GM21825 (cell line): ENCODE results near the gene TUBB4B.
"Not testable (repeated sequence)": the region's sequence is repeated elsewhere in the genome, so short reads cannot be mapped to it uniquely, and the experiment has no call there.

Source experiments
- ATAC-seq: cut with Tn5 transposase; IDR thresholded peaks from one replicate; pipeline ENCODE4 v1.9.1; 2021; ENCODE audit warnings: mild to moderate bottlenecking, moderate library complexity; ENCODE audit not compliant: unreplicated experiment

The TUBB4B gene

GRCh38 chr9:137235424-137236237, 5.5 kb upstream of the TUBB4B start:
- ATAC-seq, result no peak

DNA sequence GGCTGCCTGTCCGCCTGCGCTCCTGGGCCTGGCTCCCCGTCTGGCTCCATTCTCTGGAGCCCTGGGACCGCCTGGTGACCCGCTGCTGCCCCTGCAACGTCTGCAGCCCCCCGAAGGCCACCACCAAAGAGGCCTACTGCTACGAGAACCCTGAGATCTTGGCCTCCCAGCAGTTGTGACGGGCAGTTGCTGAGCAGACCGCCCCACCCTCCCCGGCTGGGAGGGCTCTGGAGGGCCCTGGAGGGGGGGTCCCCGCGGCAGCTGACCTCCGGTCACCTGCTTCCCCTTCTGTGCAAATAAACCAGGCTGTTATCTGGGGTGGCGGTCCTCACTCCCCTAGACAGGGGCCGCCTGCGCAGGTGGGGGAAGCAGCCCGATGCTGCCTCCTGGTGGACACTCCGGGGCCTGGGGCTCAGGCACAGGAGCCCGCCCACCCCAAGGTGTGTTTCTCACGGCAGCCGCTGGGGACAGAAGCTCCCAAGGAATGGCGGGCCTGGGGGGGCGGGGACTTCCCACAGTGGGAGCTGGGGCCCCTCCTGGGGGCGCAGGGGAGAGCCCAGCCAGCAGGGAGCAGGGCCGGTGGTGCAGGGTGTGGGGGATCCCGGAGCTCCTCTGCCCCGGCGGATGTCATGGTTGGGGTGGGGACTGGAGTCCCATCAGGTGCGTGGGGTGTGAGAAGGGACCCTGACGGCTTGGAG, 4.7 kb upstream of the TUBB4B start:
- ATAC-seq, result no peak

GRCh38 chr9:137236936-137237421, 4.1 kb upstream of the TUBB4B start:
- no peak for ATAC-seq

DNA sequence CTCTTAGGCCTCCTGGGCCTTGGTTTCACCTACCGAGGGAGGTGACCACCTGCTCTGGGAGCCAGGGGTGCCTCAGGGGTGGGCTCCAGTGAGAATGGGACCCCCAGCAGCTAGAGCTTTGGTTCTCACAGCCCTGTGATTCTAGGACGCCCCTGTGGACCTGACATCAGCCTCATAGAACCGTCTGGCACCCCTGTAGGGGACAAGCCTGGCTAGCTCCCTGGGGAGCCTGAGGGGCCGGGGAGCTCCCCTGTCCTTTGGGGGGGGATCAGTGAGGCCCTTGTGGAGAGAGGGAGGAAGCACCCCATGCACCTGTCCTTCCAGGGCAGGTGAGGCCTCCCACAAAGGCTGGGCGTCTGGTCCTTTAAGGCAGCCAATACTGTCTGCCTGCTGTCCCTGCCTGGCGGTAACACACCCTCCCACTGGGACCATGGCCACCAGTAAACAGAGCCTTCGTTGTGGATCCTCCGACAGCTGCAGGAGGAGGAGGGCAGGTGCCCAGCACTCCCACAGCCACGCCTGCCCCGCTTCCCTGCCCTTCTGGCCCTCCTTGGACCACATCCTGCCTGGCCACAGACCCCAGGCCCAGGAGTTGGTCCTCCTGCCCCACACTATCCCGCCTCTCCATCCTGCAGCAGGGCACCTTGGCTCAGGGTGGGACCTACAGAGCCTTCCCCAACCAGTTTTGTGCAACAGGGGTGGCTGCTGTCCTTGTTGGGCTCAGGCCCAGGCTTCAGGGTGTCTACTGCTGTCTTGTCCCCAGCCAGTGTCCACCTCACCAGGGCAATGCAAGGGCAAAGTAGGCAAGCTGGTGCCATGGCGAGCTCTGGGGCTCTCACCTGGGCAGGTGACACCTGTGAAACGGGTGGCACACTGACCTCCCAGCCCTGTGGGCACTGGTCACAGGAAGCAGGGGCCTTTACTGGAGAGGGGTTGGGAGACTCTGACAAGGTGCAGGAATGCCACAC, 3.0 kb upstream of the TUBB4B start:
- no peak for ATAC-seq

DNA sequence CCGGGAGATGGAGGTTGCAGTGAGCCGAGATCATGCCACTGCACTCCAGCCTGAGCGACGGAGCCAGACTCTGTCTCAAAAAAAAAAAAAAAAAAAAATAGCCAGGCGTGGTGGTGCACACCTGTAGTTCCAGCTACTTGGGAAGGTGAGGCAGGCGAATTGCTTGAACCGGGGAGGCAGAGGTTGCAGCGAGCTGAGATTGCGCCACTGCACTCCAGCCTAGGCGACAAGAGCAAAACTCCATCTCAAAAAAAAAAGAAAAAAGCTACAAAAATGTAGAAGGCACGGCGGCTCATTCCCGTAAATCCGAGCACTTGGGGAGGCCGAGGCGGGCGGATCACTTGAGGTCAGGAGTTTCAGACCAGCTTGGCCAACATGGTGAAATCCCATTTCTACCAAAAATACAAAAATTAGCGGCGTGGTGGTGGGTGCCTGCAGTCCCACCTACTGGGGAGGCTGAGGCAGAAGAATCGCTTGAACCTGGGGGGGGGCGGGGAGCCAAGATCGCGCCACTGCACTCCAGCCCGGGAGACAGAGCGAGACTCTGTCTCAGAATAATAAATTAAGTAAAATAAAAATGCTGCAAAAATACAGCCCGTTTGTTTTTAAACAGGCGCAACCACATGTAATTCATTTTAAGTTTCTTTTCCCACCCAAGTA, 1.4 kb upstream of the TUBB4B start:
- ATAC-seq, result not testable (repeated sequence)

- peak; percentile 19 for ATAC-seq
These were observed 708 bp upstream of the TUBB4B start for GRCh38 chr9:137240318-137240840.

DNA sequence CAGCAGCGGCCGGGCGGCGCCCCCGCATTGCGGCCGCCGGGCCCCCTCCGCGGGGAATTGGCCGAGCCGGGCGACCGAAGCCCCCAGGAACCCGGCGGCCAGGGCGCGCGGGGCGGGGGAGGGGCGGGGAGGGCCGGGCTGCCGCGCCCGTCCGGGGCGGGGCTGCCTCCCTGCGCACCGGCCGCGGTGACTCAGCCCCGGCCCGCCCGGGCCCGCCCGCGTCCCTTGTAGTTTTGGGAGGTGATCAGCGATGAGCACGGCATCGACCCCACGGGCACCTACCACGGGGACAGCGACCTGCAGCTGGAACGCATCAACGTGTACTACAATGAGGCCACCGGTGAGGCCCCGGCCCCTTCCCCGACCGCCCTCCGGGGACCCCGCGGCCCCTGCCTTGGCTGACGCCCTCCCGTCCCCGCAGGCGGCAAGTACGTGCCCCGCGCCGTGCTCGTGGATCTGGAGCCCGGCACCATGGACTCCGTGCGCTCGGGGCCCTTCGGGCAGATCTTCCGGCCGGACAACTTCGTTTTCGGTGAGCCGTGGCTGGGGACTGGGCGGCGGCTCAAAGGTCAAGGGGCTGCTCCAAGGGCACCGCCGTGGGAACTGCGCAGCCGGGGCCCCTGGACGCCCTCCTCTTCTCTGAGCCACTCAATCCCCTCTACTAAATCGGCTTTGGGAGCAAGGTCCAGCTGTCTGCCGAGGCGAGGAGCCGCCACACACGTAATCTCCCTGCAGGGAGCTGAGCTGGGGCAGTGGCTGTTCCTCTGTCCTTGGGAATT, 592 bp downstream of the TUBB4B start:
- ATAC-seq, result peak; percentile 4

DNA sequence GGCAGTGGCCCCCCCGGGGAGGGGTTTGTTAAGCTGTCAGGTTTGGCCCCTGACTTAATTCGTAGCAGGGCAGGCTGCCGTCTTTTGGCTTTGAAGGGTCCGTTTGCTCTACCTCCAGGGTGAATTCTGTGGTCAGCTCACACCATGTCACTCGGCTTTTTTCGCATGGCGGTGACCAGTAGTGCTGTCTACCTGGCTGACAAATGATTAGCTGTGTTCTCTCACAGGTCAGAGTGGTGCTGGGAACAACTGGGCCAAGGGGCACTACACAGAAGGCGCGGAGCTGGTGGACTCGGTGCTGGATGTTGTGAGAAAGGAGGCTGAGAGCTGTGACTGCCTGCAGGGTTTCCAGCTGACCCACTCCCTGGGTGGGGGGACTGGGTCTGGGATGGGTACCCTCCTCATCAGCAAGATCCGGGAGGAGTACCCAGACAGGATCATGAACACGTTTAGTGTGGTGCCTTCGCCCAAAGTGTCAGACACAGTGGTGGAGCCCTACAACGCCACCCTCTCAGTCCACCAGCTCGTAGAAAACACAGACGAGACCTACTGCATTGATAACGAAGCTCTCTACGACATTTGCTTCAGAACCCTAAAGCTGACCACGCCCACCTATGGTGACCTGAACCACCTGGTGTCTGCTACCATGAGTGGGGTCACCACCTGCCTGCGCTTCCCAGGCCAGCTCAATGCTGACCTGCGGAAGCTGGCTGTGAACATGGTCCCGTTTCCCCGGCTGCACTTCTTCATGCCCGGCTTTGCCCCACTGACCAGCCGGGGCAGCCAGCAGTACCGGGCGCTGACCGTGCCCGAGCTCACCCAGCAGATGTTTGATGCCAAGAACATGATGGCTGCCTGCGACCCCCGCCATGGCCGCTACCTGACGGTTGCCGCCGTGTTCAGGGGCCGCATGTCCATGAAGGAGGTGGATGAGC, 1.4 kb downstream of the TUBB4B start:
- no peak for ATAC-seq

GRCh38 chr9:137243266-137243625, 2.2 kb downstream of the TUBB4B start:
- ATAC-seq, result not testable (repeated sequence)

GRCh38 chr9:137243626-137244485, 2.8 kb downstream of the TUBB4B start:
- ATAC-seq, result no peak

DNA sequence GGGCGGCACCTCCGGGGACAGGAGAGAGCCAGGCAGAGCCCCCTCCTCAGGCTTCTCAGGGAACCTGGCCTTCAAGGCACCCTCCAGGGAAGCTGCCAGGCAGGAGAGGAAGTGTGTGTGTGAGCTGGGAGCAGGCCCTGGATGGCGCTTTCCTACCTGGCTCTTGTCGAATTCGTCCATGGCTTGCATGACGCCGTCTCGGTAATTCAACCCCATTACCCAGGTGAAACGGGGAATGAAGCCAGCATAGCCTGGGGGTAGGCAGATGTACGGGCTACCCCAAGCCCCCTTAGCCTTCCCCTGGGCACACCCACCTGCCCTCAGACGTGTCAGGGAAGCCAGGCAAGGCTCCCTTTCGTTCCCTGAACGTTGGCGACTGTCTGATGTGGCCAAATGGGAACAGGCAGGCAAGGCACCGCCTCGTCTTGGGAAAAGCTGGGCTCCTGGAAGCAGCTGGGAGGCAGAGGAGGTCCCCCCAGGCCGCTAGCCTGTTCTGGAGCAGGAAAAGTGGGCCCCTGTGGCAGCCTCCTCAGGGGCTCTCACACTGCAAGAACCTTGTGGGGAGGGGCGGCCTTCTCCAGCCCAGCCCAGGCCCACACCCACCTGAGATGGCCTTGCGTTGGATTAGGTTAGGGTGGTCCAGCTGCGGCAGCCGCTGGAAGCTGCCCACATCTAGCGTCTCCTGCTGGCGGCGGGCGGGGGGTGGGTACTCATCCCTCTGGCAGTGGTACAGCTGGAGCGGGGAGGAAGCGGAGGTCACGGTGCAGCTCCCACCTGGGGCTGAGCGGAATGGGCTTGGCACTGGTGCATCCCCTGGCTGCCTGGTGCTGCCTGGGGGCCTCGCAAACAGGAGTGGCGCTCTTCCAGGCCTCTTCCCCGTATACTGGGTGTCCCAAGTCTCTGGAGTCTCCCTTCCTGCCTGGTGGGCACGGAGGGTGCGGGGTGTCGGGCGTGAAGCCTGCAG, 3.7 kb downstream of the TUBB4B start:
- ATAC-seq, result no peak

DNA sequence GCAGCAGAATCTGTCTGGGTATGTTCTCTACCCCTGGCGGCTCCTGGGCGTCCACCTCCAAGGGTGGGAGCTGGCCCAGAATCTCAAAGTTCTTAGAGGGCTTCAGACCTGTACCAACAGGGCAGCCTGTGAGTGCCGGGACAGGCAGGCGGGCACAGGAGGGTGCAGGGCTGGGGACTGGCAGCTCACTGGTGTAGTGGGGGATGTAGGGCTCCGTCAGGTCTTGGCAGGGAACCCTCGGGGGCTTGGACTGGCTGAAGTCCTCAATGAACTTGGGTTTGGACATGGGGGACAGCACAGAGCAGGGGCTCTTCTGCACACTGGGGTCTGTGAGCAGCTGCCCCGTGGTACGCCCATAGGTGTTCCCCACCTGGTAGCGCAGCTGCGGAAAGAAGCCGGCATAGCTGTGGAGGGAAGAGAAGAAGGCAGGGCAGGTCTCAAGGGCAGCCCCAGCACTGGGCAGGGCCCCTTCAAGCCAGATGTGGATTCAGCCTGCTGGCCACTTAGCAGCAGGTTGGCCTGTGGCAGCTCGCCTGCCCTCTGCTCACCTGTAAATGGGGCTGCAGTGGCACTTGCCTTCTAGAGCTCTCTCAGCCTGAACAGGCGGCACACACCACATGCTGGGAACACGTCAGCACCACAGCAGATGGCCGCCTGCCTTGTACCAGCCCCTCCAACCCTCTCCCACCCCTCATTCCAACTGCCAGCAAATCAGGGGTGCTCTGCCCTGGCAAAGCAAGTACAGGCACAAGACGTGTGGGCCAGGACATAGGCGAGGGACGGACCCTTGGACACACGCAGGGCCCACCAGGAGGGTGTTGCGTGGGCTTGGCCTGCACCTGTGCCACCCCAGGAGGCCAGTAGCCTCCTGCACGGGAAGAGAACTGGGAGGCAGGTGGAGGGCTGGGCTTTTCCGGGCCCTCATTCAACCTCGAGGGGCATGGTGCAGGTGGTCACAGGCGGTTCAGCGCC, 4.6 kb downstream of the TUBB4B start:
- ATAC-seq, result no peak

DNA sequence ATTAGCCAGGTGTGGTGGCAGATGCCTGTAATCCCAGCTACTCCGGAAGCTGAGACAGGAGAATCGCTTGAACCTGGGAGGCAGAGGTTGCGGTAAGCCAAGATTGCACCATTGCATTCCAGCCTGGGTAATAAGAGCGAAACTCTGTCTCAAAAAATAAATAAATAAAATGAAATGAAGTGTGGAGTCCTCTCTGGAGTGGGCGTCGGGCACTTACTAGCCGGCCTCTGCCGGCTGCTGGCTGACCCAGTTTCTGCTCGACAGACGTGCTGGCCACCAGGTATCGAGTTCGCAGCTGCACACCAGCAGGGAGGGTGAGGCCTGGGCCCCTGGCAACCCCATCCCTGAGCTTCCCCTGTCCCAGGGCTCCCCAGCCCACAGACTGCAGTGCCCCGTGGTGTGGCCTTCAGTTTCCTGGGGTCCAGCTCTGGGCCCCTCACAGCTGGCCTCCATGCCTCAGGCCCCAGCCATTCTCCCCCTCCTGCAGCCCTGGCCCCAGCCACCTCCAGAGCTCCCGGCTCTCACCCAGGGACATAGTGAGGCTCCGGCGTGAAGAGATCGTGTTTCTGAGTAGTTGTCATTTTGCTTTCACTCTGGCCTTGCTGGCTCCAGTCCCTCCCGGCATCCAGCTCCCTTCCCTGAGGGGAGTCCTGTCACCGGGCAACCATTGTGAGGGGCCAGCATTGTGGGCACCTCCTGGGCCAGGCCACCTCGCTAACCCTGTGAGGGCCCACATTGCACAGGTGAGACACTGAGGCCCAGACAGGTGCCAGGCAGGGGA, 6.2 kb downstream of the TUBB4B start:
- ATAC-seq, result no peak

DNA sequence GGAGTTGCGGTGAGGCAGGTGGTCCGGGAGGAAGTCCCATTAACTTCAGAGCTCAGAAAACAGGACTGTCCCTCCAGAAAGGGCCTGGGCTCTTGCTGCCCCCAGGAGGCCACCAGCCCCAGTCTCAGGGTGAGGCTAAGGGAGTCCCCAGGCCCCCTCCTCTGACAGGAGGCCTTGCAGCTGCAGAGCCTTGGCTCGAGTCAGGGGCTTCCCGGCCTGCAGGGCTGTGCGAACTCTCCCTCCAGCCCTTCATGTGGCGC, 6.8 kb downstream of the TUBB4B start:
- ATAC-seq, result no peak
